SJSA1 (cell line): ENCODE data around the gene EVI5L. TPM values are rescaled to one million over a fixed set of nuclear protein-coding genes. Genes with fewer than 3 reads are reported as not detected.

ENCODE experiments used
- DNase-seq, 2 experiments: peaks; one replicate each; pipeline ENCODE4 v3.0.0-alpha.2; 2015 to 2020; ENCODE audit warnings: low spot score in 2 of 2, low read depth in 1 of 2
- H3K27ac ChIP-seq: fragments of 250-450 bp; sonication (Bioruptor Pico); 2 replicates; pipeline ENCODE4 v1.5.1; 2020; ENCODE audit warnings: mild to moderate bottlenecking, moderate library complexity
- H3K27me3 ChIP-seq: fragments of 250-450 bp; sonication (Bioruptor Pico); replicated peaks from 2 replicates; pipeline ENCODE4 v1.5.1; 2020; ENCODE audit warnings: mild to moderate bottlenecking, moderate library complexity
- H3K36me3 ChIP-seq: fragments of 250-450 bp; sonication (Bioruptor Pico); 2 replicates; pipeline ENCODE4 v1.5.1; 2020; ENCODE audit warnings: mild to moderate bottlenecking
- H3K4me1 ChIP-seq: fragments of 250-450 bp; sonication (Bioruptor Pico); replicated peaks from 2 replicates; pipeline ENCODE4 v1.6.1; 2021; ENCODE audit warnings: mild to moderate bottlenecking
- H3K4me3 ChIP-seq: fragments of 250-450 bp; sonication (Bioruptor Pico); 2 replicates; pipeline ENCODE4 v1.5.1; 2020; ENCODE audit warnings: mild to moderate bottlenecking
- H3K9me3 ChIP-seq: fragments of 250-450 bp; sonication (Bioruptor Pico); replicated peaks from 2 replicates; pipeline ENCODE4 v1.5.1; 2020; ENCODE audit warnings: mild to moderate bottlenecking
- total RNA-seq: library from RNA; depleted of rRNA; stranded (reverse); fragments of >200 nt; shearing (Covaris generic); gene quantifications from 2 replicates; pipeline ENCODE4 v1.2.3, GENCODE V29; 2014

The EVI5L gene
- total RNA-seq, 1 experiment from 2014 or later, result 16.3 TPM

DNA sequence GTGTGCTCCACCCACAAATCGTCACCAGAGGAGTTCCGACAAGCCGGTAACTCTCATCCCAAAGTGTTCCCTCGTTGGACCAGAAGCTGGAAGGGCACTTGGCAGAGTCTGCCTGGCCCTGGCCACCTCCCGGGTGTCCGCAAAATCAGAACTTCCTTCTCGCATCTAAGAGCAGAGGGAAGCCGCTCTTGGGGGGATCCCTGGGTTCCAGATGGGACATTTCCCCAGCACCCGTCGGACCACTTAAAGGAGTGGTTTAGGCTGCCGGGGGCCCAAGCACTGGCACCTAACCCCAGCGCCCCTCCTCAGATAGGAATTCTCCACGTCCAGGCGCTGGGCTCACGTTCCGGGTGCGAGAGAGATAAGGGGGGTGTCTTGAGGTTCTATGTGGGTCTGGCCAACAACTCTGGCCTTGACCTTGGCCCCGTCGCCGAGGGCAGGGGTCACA, 72.8 kb downstream of the EVI5L start:
- Histone ChIP-seq H3K4me1 (peaks cover 16% of the 10 kb centered on the region), H3K36me3 (peaks cover 23% of the 10 kb centered on the region), H3K9me3 (no peaks in the 10 kb centered on the region), H3K27ac (no peak overlapping the region), H3K4me3 (peak overlapping the region; percentile 91), H3K27me3 (no peaks in the 10 kb centered on the region)
- DNase-seq, result no peak

DNA sequence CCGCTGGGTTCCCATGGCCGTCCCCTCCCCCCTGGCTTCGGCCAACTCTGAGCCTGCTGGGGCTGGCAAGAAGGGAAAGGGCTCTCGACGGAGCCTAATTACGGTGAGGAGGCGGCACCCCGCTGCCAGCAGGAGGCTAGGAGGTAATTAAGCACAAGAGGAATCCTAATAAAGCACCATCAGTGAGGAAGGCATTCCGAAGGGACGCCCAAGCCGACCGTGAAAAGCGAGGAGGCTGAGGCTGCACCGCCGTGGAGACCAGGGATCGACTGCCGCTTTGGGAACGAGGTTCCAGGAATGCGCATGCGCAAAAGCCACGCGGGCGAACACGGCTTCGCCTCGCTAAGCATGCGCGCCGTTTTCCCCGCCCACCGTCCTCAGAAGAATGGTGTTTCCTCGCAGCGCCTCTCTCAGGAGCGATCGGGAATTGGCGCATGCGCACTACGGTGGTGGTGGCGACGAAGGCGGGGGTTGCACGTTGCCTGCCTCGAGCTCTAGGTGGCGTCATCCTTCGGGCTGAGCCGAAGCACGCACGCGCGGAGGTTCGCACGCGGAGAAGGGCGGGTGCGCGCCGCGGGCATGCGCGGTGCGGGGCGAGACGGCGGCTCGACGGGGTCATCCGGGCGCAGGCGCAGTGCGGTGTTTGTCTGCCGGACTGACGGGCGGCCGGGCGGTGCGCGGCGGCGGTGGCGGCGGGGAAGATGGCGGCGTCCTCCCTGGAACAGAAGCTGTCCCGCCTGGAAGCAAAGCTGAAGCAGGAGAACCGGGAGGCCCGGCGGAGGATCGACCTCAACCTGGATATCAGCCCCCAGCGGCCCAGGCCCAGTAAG, 73.4 kb downstream of the EVI5L start, which contains the start of gene MAP2K7:
Gene MAP2K7, plus strand, starts transcription at position 634 of the 830 bp plus-strand sequence. Its CDS starts 68 bp downstream, at position 702.
- Histone ChIP-seq H3K27me3 (no peaks in the 10 kb centered on the region), H3K4me3 (peak within 1 kb of the TSS; percentile 91), H3K9me3 (no peaks in the 10 kb centered on the region), H3K27ac (peak within 1 kb of the TSS; percentile 56), H3K36me3 (peaks cover 23% of the 10 kb centered on the region), H3K4me1 (peaks cover 16% of the 10 kb centered on the region)
- peak; percentile 100 for DNase-seq

DNA sequence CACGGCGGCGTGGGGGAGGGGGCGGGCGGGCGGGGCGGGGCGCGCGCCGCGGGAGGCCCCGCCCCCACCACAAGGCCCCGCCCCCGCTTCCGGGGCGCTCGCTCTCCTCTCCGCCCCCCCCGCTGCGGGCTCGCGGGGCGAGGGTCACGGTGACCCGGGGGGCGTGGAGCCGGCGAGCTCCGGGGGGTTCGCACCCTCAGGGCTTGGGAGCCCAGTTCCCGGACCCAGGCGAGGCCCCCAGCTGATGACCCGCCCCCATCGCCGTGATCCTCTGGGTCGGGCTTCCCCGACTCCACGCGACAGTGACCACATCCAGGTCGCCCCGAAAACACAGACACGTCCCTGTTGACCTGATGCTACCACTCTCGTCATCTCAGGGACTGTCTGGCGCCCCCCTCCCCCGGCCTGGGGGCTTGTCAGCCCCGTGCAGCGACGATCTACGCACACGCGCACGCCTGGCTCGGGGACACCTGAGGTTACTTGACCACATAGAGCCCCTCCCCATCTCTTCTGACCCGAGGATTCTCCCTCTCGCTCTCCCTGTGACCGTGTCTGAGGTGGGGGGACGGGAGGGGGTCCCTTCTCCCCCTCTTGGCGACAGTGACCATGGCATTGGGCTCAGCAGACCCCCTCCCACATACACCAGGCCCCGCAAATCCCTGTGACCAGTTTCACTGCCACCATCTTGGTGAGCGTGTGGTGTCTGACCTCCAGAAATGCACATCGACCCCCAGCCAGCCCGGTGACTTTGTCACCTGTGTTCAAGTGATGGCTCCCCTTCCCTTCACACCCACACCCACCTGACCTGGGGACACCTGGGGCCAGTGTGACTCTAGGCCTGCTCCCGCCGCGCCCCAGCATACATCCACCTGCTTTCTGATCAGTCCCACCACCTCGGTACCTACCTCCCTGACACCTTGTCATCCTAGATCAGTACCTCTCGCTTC, 74.3 kb downstream of the EVI5L start:
- Histone ChIP-seq H3K4me1 (peaks cover 16% of the 10 kb centered on the region), H3K9me3 (no peaks in the 10 kb centered on the region), H3K36me3 (peaks cover 28% of the 10 kb centered on the region), H3K27me3 (no peaks in the 10 kb centered on the region), H3K27ac (peak overlapping the region; percentile 56), H3K4me3 (peak overlapping the region; percentile 91)
- DNase-seq, result peak; percentile 54 to 56

DNA sequence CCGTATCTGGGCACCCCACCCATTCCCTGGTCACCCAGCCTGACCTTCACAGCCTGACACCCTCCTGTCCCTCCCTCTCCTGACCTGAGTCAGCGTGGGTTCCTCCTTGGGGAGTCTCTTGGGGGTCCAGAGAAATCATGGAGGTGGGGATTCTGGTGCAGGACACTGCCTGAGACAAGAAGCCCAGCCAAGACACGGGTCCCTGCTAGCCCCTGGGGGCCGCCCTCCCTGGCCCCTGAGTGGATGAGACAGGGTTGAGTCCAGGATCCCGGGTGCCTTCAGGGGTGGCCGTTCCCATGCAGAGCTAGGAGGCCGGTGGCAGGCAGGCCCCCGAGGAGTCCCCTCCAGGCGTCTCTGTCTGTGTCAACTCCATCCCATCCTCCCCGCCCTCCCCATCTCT, 75.2 kb downstream of the EVI5L start:
- Histone ChIP-seq H3K4me3 (no peak overlapping the region), H3K27ac (no peak overlapping the region), H3K27me3 (no peaks in the 10 kb centered on the region), H3K4me1 (peaks cover 16% of the 10 kb centered on the region), H3K9me3 (no peaks in the 10 kb centered on the region), H3K36me3 (peaks cover 34% of the 10 kb centered on the region)
- no peak for DNase-seq

DNA sequence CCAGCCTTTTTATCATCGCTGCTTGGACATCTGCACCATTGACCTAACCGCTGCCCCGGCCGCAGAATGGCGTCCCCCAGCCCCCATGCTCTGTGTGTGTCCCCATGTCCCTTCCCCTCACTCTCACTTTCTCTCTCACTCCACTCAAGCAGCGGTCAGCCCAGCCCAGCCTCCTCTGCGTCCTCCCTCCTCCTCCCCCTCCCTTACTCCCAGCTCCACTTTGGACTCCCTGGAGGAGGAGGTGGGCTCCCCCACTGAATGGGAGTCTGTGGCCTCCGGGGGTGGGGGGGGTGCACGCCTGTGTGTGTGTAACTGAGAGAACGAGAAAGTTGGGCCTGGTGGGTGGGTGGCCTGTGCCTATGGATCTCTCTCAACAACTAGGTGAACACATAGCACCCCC, 75.8 kb downstream of the EVI5L start:
- Histone ChIP-seq H3K27ac (no peak overlapping the region), H3K4me1 (peaks cover 16% of the 10 kb centered on the region), H3K27me3 (no peaks in the 10 kb centered on the region), H3K9me3 (no peaks in the 10 kb centered on the region), H3K4me3 (no peak overlapping the region), H3K36me3 (peaks cover 40% of the 10 kb centered on the region)
- no peak for DNase-seq

DNA sequence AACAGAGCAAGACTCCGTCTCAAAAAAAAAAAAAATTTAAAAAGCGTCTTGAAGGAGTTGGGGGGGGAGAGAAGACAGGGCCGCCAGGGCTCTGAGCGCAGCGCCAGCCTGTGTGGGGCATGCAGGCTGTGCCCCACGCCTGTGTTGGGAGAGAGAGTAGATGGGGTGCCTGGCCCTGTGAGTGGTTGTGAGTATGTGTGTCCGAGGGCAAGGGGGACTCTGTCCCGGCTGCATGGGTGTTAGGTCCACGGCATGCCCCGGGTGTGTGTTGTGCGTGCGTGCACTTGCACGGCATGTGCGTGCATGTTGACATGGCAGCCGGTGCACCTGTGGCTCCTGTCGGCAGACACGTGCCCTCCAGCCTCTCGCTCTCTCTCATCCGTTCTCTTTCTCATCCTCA, 77.1 kb downstream of the EVI5L start:
- Histone ChIP-seq H3K27me3 (no peaks in the 10 kb centered on the region), H3K27ac (no peak overlapping the region), H3K9me3 (no peaks in the 10 kb centered on the region), H3K4me3 (no peak overlapping the region), H3K4me1 (peaks cover 16% of the 10 kb centered on the region), H3K36me3 (peaks cover 50% of the 10 kb centered on the region)
- no peak for DNase-seq

DNA sequence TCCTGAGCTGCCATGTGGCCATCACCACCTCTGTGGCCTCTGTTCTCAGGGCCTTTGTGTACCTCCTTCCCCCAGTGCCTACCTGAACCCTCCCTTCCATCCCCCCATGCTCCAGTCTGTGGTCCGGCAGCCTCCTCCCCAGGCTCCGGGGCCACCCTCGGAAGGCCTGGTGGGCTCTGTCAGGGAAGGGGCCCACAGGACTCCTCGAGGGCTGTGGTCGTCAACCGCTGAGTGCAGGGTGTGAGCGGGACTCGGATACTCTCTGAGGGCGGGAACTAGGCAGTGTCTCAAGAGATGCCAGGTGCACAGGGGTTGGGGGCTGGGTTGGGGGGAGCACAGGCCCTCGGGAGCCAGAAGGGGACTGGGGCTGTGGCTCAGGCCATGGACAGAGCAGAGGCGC, 77.5 kb downstream of the EVI5L start:
- peaks cover 16% of the 10 kb centered on the region for H3K4me1 ChIP-seq
- H3K36me3 ChIP-seq, result peaks cover 52% of the 10 kb centered on the region
- H3K27ac ChIP-seq, result no peak overlapping the region
- no peaks in the 10 kb centered on the region for H3K9me3 ChIP-seq
- no peaks in the 10 kb centered on the region for H3K27me3 ChIP-seq
- no peak overlapping the region for H3K4me3 ChIP-seq
- no peak for DNase-seq

DNA sequence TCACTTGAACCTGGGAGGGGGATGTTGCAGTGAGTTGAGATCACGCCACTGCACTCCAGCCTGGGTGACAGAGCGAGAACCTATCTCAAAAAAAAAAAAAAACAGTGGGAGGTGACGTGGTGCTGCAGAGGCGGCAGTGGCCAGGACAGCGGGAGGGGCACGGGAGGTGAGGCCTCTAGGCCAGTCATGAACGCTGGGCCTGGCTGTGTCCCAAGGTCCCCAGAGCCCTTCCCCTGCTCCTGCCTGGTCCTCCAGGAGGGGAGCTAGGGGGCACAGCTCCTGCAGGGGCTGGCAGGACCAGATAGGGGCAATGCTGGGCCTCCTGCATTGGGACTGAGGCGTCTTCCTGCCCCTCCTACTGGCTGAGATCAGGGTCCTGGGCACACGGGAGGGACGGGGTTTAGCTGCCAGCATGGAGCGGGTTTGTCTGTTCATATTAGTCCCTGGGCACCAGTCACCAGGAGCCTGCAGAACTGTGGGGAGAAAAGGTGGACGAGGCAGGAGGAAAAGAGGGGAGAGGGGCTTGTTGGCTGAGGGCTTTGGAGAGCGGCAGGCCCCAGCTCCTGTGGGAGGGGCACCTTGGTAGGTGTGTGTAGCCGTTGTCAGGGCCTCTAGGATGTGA, 78.2 kb downstream of the EVI5L start:
- Histone ChIP-seq H3K4me3 (no peak overlapping the region), H3K4me1 (peaks cover 9% of the 10 kb centered on the region), H3K36me3 (peaks cover 55% of the 10 kb centered on the region), H3K27me3 (no peaks in the 10 kb centered on the region), H3K27ac (no peak overlapping the region), H3K9me3 (no peaks in the 10 kb centered on the region)
- no peak for DNase-seq

DNA sequence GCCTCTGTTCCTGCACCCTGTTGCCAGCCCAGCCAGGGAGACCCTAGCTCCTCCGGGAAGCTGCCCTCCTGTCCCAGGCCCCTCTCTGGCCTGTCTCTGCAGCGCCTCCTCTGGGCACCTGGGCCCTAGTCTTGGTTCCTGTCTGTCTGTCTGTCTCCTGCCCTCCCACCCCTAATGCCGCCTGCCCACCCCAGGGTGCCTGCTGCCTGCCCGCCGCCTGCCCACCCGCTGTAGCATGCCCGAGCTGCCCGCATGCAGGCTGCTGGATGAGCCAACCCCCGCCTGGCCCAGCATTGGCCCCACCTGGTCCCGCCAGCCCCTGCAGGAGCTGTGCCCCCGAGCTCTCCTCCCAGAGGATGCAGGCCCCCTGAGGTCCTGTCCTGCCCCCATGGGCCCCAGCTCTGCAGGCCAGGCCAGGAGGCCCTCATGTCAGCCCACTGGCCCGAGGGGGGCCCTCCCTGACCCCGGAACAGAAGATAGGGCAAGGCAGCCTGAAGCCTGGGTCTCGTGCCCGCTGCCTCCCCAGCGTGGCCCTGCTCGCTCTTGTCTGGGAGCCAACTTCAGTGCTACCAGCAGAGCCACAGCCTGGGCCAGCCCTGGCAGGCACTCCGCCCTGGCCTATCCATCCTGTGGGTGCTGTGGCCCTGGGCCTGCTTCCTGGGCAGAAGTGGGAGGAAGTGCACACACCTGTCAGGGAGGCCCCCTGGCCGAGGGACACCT, 78.9 kb downstream of the EVI5L start:
- Histone ChIP-seq H3K4me1 (peaks cover 8% of the 10 kb centered on the region), H3K36me3 (peaks cover 55% of the 10 kb centered on the region), H3K27me3 (no peaks in the 10 kb centered on the region), H3K27ac (no peak overlapping the region), H3K9me3 (no peaks in the 10 kb centered on the region), H3K4me3 (no peak overlapping the region)
- DNase-seq, result no peak

DNA sequence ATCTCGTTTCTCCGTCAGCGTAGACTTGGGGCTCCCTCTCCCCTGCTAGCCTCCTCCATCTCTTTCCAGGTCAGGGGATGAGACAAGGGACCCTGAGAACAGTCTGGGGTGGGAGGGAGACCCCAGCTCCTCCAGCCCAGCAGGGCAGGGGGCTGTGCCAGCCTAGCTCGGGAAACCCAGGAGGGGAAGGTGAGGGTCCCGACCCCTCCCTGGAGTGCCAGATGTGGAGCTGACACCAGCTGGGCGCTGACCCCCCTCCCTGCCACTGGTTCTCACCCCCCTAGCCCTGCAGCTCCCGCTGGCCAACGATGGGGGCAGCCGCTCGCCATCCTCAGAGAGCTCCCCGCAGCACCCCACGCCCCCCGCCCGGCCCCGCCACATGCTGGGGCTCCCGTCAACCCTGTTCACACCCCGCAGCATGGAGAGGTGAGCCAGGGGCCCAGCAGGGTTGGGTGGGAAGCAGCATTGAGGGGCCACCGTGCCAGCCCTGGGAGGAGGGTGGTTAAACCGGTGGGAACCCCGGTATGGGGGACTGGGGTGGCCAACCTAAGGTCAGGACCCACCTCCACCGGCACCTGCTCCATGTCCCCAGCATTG, 79.6 kb downstream of the EVI5L start:
- no peak overlapping the region for H3K27ac ChIP-seq
- H3K4me1 ChIP-seq, result peaks cover 4% of the 10 kb centered on the region
- peaks cover under 1% of the 10 kb centered on the region; the same call in 1 of the 2 replicates for H3K27me3 ChIP-seq
- no peak for DNase-seq
- H3K9me3 ChIP-seq, result no peaks in the 10 kb centered on the region
- no peak overlapping the region for H3K4me3 ChIP-seq
- peaks cover 49% of the 10 kb centered on the region for H3K36me3 ChIP-seq

DNA sequence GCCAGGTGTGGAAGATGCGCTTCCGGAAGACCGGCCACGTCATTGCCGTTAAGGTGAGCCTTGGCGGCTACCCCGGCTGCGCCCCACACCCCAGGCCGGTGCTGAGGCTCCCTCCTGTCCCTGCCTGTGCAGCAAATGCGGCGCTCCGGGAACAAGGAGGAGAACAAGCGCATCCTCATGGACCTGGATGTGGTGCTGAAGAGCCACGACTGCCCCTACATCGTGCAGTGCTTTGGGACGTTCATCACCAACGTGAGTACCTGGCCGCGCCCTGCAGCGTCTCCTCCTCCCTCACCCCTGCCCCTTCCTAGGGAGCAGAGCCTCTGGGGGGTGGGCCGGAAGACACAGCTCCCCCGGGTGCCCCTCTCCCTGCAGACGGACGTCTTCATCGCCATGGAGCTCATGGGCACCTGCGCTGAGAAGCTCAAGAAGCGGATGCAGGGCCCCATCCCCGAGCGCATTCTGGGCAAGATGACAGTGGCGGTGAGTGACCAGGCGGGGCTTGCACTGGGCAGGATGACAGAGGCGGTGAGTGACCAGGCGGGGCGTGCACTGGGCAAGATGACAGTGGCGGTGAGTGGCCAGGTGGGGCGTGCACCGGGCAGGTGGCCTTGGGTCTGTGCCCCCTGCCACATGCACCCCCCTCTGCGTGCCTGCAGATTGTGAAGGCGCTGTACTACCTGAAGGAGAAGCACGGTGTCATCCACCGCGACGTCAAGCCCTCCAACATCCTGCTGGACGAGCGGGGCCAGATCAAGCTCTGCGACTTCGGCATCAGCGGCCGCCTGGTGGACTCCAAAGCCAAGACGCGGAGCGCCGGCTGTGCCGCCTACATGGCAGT, 80.5 kb downstream of the EVI5L start:
- Histone ChIP-seq H3K27me3 (peaks cover 9% of the 10 kb centered on the region), H3K36me3 (peaks cover 46% of the 10 kb centered on the region), H3K4me3 (no peak overlapping the region), H3K4me1 (no peaks in the 10 kb centered on the region), H3K27ac (no peak overlapping the region), H3K9me3 (no peaks in the 10 kb centered on the region)
- DNase-seq, result no peak

DNA sequence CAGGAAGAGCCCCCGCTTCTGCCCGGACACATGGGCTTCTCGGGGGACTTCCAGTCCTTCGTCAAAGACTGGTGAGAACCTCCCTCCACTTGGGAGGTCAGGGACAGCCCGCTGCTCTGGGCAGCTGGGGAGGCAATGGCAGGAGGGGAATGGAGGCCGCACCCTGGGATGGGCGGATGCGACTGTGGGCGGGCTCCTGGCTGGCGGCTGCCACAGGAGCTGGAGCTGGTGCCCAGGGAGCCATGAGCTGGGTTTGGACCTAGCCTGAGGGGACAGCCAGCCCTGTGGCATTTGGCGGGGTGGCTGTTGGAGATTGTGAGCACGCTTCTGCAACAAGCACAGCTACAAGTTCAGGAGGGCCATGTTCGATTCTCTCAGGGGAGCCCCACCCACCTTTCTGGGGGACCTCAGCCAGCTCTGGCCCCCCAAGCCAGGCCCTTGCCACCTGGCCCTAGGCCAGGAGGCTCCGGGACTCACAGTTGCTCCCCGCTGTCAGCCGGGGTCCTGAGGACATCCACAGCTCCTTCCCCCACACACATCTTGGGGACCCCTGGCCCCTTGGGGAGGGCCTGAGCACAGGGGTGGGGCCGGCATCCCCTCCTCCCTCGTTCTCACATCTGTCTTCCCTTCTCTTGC, 81.6 kb downstream of the EVI5L start:
- DNase-seq, result no peak
- Histone ChIP-seq H3K27me3 (peaks cover 20% of the 10 kb centered on the region), H3K36me3 (peaks cover 36% of the 10 kb centered on the region), H3K27ac (no peak overlapping the region), H3K9me3 (no peaks in the 10 kb centered on the region), H3K4me3 (no peak overlapping the region), H3K4me1 (peaks cover 9% of the 10 kb centered on the region)
